Activated gamma-delta T cell treated with anti-CD3 and anti-CD28 coated beads, Interleukin-2, amount 50 U/mL, for 16 hours (primary cell): Measurements from ENCODE around the gene ARHGDIA.

Experiments used
- DNase-seq: peaks from one replicate; pipeline ENCODE4 v3.0.0-alpha.2; 2020; ENCODE audit warnings: low read depth

The ARHGDIA gene

DNA sequence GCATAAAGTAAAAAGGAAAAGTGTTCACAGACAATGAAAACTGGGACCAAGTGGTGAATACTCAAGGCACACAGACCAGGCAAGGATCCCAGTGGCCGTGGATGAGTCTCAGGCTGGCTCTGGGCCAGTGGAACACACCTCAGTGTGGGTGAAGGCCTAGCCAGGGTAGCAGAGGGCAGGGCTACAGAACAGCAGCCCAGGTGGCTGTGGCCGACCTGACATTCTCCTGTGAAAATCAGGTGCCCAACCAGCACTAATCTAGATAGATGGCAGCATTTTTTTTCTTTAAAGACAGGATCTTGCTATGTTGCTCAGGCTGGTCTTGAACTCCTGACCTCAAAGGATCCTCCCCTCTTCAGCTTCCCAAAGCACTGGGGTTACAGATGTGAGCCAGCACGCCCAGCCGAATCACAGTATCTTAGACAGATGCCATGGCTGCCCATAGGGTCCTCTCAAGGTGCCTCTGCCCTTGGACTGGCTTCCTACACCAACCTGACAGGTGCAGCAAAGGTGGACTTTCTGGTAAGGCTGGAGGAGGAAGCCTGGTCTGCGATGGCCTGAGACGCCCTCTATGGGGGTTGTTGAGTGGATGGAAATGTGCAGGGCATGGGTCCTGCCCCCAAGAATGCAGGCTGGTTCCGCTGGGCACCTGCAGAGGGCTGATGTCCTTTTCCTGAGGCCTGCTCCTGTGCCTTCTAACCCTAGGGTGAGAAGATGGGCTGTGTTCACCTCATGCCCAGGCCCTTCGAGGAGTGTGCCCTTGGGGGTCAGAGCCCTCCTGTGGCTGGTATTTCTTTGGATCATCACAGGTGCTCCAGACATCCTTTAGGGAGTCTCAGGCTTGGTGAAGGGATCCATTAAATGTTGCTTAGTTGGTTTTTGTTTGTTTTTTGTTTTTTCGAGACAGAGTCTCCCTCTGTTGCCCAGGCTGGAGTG is 7.0 kb downstream of the ARHGDIA start:
- no peak for DNase-seq

DNA sequence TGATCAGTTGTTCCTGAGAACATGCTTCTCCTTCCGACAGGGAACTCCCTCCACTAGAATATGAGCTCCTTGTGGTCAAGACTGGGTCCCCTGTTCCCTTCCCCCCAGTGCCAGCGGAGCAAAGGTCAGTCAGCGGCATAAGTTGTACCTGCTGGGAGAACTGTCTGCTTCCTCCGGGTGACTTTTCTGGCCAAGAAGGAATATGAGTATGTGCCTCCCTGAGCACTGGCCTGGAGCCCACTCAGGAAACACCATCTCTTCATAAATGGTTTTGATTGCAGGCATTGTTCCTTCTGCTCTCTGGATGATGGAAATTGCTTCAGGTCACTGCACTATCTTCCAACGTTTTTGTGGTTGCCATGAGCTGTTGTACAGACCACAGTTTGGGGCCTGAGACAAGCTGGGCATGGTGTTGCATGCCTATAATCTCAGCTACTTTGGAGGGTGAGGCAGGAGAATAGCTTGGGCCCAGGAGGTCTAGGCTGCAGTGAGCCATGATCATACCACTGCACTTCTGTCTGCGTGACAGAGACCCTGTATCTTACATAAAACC is 7.9 kb downstream of the ARHGDIA start:
- no peak for DNase-seq

- peak; percentile 99 for DNase-seq
These were observed 10.2 kb downstream of the ARHGDIA start for GRCh38 chr17:81860756-81861568.

DNA sequence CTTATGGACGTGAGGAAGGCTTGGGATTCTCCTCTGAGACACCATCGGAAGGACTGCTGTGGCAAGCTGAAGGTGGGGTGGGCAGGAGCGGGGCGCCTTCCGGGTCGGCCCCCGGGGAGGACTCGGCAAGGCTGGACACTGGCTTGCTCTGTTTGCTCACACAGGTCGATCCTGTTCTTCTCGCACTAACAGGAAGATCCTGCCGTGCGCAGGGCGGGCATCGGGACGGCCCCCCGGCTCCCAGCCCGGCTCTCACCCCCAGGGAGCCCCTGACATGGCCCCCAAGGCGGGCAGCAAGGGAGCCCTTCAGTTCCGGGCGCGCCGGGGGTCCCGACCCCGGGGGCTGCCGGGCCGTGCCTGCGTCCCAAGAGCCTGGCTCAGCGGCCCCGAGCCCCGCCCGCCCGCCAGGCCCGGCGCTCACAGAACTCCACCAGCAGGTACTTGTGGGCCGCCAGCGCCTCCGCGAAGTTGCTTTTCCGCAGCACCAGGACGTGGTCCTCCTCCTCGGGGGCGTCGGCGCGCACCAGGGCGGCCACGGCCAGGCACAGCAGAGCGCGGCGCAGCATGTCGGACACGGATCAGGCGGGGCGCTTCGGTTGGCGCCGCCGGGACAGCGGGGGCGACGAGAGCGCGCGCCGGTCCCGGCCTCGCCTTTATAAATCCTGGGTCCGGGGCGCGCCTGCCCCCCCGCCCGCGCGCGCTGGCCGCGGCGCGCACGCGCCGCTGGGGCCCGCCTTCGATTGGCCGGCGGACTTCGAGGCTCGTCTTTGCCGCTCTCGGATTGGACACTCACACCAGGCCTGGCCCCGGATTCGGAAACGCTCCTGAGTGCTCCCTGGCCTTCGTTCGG is 11.0 kb downstream of the ARHGDIA start, which contains the start of gene P4HB:
TSS of gene P4HB (minus strand) at position 630 of the 850 bp plus-strand sequence. CDS start at position 566, 64 bp downstream.
- no peak for DNase-seq

- no peak for DNase-seq
These were observed 11.9 kb downstream of the ARHGDIA start for GRCh38 chr17:81858967-81859905.

DNA sequence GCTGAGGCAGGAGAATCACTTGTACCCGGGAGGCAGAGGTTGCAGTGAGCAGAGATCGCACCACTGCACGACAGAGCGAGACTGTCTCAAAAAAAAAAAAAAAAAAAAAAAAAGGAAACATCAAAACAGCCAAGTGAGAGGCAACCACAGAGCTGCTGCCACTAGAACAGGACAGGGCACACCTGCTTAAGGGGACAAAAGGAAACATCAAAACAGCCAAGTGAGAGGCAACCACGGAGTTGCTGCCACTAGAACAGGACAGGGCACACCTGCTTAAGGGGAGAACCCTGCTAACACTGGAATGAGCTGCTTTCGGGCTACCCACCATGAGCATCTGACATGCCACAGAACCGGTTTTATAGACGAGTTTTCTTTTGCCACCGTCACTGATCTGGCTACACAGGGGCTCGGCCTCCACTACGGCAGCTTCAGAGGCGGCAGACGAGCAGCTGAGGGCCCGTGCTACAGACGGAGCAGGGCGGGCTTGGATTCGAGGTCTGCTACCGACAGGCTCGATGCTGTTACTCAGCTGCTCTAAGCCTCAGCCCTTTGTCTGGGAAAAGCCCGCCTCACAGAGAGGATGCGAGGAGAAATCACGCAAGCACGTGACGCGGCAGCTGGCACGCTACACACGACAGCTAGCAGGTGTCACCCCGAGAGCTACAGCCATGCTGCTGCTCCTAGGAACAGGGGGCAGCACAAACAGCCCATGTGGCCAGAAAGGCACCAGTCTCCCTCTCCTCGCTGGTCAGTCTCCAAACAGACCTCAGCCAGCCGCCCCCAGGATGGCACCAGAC is 12.8 kb downstream of the ARHGDIA start:
- DNase-seq: no peak

DNA sequence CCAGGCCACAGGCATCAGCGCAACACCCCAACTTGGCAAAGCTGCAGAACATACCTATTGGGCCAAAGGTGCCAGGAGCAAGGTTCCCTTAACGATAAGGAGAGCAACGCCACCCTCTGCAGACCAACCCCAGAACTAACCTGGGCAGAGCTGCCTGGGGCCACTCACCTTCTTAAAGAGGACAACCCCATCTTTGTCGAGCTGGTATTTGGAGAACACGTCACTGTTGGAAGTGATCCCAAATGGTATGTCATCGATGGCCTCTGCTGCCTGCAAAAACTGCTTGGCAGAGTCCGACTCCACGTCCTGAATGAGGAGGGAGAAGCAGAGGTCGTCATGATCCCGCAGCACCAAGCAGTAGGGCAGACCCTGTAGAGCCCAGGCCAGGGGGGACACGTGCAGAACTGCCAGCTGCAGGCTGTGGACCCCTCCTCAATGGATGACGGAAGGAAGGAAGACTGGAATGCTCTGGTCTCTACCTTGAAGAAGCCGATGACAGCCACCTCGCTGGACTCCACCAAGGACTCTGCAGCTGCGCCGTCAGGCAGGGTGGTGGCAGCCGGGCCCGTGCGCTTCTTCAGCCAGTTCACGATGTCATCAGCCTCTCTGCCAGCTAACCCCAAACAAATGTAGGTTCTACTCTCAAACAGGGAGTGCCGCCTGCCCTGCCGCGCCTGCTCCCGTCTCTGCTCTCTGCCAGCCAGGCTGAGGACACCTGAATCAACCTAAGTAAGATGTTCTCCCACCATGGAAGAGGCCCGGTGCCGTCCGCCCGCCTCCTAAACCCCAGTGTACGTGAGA is 16.0 kb downstream of the ARHGDIA start:
- no peak for DNase-seq

DNA sequence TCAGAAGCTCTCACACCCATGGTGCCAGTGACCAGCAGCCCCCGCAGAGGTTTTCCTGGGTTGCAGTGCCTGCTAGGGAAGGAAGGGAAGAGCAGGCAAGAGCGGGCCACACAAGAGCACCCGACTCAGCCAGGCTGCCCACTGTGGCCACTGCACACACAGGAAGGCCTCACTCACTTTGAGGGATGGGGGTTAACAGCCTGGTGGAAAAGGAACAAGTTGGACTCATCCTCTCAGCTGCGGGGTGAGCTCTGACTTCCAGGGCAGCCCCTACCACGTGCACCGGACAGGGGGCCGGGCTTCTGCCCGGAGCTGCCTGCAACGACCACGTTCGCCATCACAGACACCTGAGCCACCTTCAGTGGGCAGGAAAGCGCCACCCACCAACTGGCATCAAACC is 18.9 kb downstream of the ARHGDIA start:
- DNase-seq: no peak

DNA sequence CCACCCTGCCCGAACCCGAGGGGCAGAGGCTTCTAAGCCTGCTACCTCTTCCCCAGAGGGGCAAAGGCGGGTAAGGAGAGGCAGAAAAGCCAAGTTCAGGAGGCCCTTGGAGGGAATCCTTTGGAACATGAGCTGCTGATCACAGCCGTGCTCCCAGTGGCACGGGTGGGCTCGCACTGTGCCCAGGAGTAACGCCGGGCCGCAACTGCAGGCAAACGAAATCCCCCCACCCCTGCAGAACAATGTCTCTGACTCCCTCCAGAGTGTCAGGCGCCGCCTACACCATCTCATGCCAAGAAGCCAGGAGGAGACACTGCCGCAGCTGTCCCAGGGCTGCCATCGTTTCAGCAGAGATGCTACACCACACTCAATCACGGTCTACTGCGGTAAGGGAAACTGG is 19.7 kb downstream of the ARHGDIA start:
- DNase-seq: no peak

DNA sequence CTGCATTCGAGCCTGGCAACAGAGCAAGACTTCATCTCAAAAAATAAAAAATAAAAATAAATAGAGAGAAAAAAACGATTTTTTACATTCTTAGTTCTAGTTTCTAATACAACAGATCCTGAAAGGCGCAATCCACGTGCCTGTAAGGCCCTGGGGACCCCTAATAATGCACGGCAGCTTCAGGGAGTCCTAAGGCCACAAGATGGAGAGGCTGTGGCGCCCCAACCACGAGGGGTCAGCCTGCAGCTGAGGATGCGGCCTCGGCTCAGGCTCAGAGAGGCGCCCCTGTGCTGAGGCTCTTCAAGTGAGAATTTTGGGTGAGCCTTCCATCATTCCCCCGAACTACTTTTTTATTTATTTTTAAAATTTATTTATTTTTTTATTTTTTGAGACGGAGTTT is 21.7 kb downstream of the ARHGDIA start:
- no peak for DNase-seq

- DNase-seq: no peak
These were observed 24.1 kb downstream of the ARHGDIA start for GRCh38 chr17:81846743-81847689.

DNA sequence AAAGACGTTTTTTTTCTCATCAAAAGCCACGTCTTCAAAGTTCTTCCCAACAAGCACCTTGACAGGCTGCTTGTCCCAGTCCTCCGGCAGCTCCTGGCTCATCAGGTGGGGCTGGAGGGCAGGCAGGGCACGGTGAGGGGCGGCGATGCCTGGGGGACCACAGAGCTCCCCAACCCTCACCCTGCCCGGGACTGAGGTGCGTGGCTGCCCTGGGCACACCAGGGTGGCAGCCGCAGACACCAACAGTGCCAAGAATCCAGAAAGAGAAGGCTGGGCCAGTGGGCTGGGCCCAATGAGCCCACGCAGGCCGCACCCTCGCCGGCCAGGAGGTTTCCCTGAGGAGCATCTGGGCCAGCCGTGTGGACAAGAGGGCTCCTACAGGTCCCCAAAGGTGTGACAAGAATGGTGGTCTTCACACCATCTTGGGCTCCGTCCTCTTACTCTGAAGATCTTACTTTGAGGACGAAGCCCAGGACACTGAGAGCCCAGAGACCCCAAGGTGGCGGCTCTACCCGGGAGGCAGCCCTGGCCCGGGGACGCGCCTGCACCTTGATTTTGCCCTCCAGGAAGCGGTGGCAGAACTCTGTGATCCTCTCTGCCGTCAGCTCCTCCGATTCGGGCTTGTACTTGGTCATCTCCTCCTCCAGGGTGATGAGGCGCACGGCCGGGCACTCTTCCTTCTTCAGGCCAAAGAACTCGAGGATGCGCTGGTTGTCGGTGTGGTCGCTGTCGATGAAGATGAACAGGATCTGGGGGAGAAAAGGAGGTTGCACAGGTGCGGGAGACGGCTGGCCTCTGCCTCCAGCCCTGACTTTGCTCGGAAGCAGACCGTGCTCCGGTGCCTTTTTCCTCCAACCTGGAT is 25.0 kb downstream of the ARHGDIA start:
- no peak for DNase-seq

- no peak for DNase-seq
These were observed 25.8 kb downstream of the ARHGDIA start for GRCh38 chr17:81845361-81845760.

DNA sequence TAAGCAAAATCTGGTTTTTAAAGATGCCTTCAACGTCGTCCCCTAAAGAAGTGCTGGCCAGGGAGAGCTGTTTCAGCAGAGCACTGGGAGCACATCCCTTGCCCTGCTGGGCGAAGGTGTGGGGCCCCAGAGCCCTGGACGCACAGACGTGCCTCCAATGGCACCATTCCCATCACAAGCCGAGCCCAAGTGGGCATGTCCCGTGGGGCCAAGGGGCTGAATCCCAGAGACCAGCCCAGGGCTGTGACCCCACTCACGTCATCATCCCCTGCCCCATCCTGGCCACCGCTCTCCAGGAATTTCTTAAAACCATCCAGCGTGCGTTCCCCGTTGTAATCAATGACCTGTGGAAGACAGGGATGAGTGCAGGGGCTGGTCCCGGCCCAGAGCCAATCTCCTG is 26.2 kb downstream of the ARHGDIA start:
- DNase-seq: no peak

- no peak for DNase-seq
These were observed 26.7 kb downstream of the ARHGDIA start for GRCh38 chr17:81844327-81844851.

DNA sequence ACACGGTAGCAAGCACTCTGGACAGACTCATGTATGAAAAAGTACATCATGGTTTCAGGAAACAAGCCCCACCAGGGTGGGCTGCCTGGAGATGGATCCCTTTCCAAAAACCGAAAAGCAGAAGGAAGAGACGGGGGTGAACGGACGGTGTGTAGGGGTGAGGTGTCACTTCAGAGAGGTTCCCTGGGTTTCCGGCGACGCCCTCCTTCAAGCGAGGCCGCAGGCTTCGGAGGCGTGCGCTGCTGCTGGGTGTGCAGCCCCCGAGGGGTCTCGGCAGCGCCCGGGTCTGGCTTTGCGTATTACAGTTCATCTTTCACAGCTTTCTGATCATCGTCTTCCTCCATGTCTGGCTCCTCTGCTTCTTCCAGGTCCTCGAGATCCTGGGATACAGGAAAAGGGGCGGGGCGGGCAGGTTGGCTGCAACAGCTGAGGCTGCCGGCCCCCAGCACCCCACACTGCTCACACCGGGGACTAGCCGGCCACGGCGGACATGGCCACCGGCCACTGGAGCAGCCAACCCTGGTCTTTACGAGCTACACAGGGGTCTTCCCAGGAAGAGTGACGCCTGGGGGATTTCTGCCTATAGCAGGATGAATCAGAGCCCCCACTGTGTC is 27.3 kb downstream of the ARHGDIA start:
- no peak for DNase-seq
